HG02852 (cell line): ENCODE results near the gene CARF.
"Not testable (repeated sequence)": the region's sequence is repeated elsewhere in the genome, so short reads cannot be mapped to it uniquely, and the experiment has no call there.

Experiments used
- ATAC-seq: cut with Tn5 transposase; IDR thresholded peaks from one replicate; pipeline ENCODE4 v1.9.1; 2021; ENCODE audit warnings: mild to moderate bottlenecking, moderate library complexity; ENCODE audit not compliant: unreplicated experiment

Gene CARF

GRCh38 chr2:202933958-202934357, 21.9 kb downstream of the CARF start:
- ATAC-seq, result no peak

- ATAC-seq, result no peak
These were observed 22.4 kb downstream of the CARF start for GRCh38 chr2:202934456-202934855.

- ATAC-seq, result no peak
These were observed 26.9 kb downstream of the CARF start for GRCh38 chr2:202938960-202939359.

GRCh38 chr2:202941771-202942170, 29.7 kb downstream of the CARF start:
- ATAC-seq, result no peak

- ATAC-seq, result no peak
These were observed 32.3 kb downstream of the CARF start for GRCh38 chr2:202944408-202944807.

- no peak for ATAC-seq
These were observed 32.7 kb downstream of the CARF start for GRCh38 chr2:202944816-202945215.

GRCh38 chr2:202945497-202945896, 33.4 kb downstream of the CARF start:
- ATAC-seq, result no peak

GRCh38 chr2:202949333-202949732, 37.3 kb downstream of the CARF start:
- ATAC-seq, result not testable (repeated sequence)

- no peak for ATAC-seq
These were observed 38.5 kb downstream of the CARF start for GRCh38 chr2:202950592-202950991.

GRCh38 chr2:202960524-202960923, 48.4 kb downstream of the CARF start:
- no peak for ATAC-seq

- ATAC-seq, result no peak
These were observed 51.6 kb downstream of the CARF start for GRCh38 chr2:202963712-202964111.

GRCh38 chr2:202965810-202966460, 53.9 kb downstream of the CARF start:
- ATAC-seq, result peak; percentile 66

- ATAC-seq, result not testable (repeated sequence)
These were observed 57.3 kb downstream of the CARF start for GRCh38 chr2:202969404-202969803.

GRCh38 chr2:202976809-202977208, 64.7 kb downstream of the CARF start:
- ATAC-seq, result no peak

- ATAC-seq, result no peak
These were observed 70.9 kb downstream of the CARF start for GRCh38 chr2:202982779-202983491.

- no peak for ATAC-seq
These were observed 77.7 kb downstream of the CARF start for GRCh38 chr2:202989749-202990148.

GRCh38 chr2:202990501-202990900, 78.4 kb downstream of the CARF start:
- no peak for ATAC-seq

GRCh38 chr2:202997113-202997512, 85.0 kb downstream of the CARF start:
- ATAC-seq, result not testable (repeated sequence)

- no peak for ATAC-seq
These were observed 90.2 kb downstream of the CARF start for GRCh38 chr2:203002054-203002821.

GRCh38 chr2:203003716-203004115, 91.6 kb downstream of the CARF start:
- ATAC-seq, result no peak

- ATAC-seq, result peak; percentile 97
These were observed 102.6 kb downstream of the CARF start, which contains the start of gene NBEAL1 for GRCh38 chr2:203014456-203015199. Gene NBEAL1 (plus strand): TSS chr2:203014875. CDS start chr2:203016385, 1,510 bp downstream.
